ENCODE data around the gene APOBEC4.

The APOBEC4 gene

GRCh38 chr1:183640193-183640592, 12.9 kb downstream of the APOBEC4 start:
- Mint-ChIP-seq H3K36me3 (ENCODE audit: low read depth) (no peaks in the 10 kb centered on the region), H3K4me1 (peaks cover 7% of the 10 kb centered on the region), H3K4me3 (no peak overlapping the region), H3K27me3 (ENCODE audit: low read depth) (peaks cover 35% of the 10 kb centered on the region), H3K27ac (no peak overlapping the region), H3K9me3 (no peaks in the 10 kb centered on the region)
- no peak for TF ChIP-seq CTCF (IDR thresholded peaks at IDR 0.05; ENCODE audit: unreplicated experiment in 3 of 3)

GRCh38 chr1:183638649-183639387, 14.3 kb downstream of the APOBEC4 start:
- peaks cover 13% of the 10 kb centered on the region for H3K4me1 Mint-ChIP-seq

GRCh38 chr1:183636783-183637182, 16.3 kb downstream of the APOBEC4 start:
- Mint-ChIP-seq H3K4me3 (peak overlapping the region; percentile 100), H3K36me3 (ENCODE audit: low read depth) (peaks cover 2% of the 10 kb centered on the region), H3K27ac (no peak overlapping the region)

More at GRCh38 chr1:183638649-183639387, 14.3 kb downstream of the APOBEC4 start:
- Mint-ChIP-seq H3K9me3 (no peaks in the 10 kb centered on the region), H3K27me3 (ENCODE audit: low read depth) (peaks cover 35% of the 10 kb centered on the region), H3K4me3 (no peak overlapping the region), H3K36me3 (ENCODE audit: low read depth) (no peaks in the 10 kb centered on the region), H3K27ac (no peak overlapping the region)
- TF ChIP-seq CTCF (IDR thresholded peaks at IDR 0.05; ENCODE audit: unreplicated experiment in 3 of 3): no peak

DNA sequence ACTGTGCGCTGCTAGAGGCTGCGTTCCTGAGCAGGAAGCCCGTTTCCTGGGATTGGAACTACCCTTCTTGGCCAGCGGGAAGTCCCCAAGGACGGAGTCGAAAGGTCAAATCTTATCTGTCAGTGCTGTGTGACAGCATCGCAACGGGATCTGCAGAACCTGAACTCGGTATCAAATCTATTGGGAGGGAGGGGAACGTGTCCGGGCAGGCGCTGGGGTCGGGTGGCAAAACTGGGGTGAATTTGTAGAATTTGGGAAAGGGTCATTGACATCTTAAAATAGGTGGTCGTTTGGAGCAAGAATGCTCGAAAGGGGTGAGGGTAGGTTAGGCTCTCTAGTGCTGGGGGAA, 16.8 kb downstream of the APOBEC4 start:
- peaks cover 33% of the 10 kb centered on the region for H3K27me3 Mint-ChIP-seq (ENCODE audit: low read depth)
- no peaks in the 10 kb centered on the region for H3K9me3 Mint-ChIP-seq
- peak overlapping the region; percentile 100 for H3K4me3 Mint-ChIP-seq
- peaks cover 4% of the 10 kb centered on the region for H3K36me3 Mint-ChIP-seq (ENCODE audit: low read depth)
- H3K4me1 Mint-ChIP-seq: peaks cover 31% of the 10 kb centered on the region
- H3K27ac Mint-ChIP-seq: peak overlapping the region; percentile 97 to 99 (median 99)
- no peak for TF ChIP-seq CTCF (IDR thresholded peaks at IDR 0.05; ENCODE audit: unreplicated experiment in 3 of 3)

More at GRCh38 chr1:183636783-183637182, 16.3 kb downstream of the APOBEC4 start:
- Mint-ChIP-seq H3K9me3 (no peaks in the 10 kb centered on the region), H3K27me3 (ENCODE audit: low read depth) (peaks cover 35% of the 10 kb centered on the region), H3K4me1 (peaks cover 29% of the 10 kb centered on the region)
- no peak for TF ChIP-seq CTCF (IDR thresholded peaks at IDR 0.05; ENCODE audit: unreplicated experiment in 3 of 3)

DNA sequence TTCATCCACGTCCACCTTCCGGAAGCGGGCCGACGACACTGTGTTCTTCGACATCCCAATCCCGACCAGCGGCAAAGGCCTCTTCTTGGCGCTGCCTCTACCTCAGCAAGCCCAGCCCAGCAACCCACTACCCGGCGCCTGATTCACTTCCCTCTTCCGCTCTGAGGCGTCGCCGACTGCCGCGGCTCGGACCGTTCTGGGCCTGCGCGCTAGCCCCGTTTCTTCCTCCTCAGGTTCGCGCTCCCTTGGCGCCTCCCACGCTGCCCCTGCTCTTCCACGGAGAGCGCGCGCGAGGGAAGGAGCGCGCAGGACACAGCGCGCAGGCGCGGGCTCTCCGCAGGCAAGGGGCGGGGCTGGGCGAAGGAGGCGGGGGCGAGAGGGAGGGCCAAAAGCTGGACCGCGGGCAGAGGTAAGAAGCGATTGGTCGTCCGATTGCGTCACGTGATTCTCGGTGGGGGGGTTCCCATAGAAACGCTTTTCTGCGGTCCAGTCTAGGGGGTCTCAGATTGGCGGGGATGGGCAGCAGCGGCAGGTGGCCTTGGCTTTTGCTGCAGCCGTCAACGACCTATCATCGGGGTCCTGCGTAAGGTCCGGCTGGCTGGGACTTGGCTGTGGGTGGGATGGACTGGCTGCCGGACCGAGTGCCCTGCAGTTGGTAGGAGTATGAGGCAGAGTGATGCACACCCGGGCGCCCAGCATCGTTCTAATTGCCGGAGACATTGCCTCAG, 17.3 kb downstream of the APOBEC4 start, which contains the start of gene ARPC5:
TSS of gene ARPC5 (minus strand) at position 178 of the 728 bp plus-strand sequence. CDS start at position 54, 124 bp downstream.
- H3K9me3 Mint-ChIP-seq: no peaks in the 10 kb centered on the region

More for the DNA sequence above, 17.3 kb downstream of the APOBEC4 start, which contains the start of gene ARPC5:
- Mint-ChIP-seq H3K36me3 (ENCODE audit: low read depth) (peaks cover 7% of the 10 kb centered on the region), H3K27me3 (ENCODE audit: low read depth) (peaks cover 32% of the 10 kb centered on the region), H3K4me3 (peak within 1 kb of the TSS; percentile 100), H3K4me1 (peaks cover 34% of the 10 kb centered on the region), H3K27ac (peak within 1 kb of the TSS; percentile 97 to 99 (median 99))
- no peak for TF ChIP-seq CTCF (IDR thresholded peaks at IDR 0.05; ENCODE audit: unreplicated experiment in 3 of 3)
